SH-SY5Y (cell line): ENCODE measurements around the gene TSLP.

ENCODE experiments used
- GATA2 ChIP-seq: IDR thresholded peaks from 2 replicates; pipeline ENCODE4 v1.6.1; 2011; ENCODE audit warnings: mild to moderate bottlenecking, low read depth, low read length
- GATA3 ChIP-seq: IDR thresholded peaks from 2 replicates; pipeline ENCODE4 v1.6.1; 2011; ENCODE audit warnings: low read depth, mild to moderate bottlenecking, low read length, moderate library complexity

TSLP gene

DNA sequence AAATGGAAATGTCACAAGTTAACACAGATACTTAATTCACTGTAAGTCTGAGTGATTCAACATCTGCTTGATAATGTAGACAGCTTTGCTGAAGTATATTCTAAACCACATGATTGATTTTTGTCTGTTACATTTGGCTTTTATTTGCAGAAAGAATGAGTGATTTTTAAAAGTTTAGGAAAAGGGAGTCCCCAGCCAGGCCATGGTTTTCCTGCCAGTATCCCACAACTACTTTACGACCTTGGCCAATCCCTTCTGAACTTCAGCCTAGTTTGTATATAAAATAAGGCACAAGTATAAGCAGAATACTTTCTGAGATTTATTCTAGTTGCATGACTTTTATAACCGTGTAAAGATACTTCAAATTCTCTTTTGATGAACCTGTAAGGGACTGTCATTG is 47.7 kb downstream of the TSLP start:
- TF ChIP-seq GATA2 = no peak

DNA sequence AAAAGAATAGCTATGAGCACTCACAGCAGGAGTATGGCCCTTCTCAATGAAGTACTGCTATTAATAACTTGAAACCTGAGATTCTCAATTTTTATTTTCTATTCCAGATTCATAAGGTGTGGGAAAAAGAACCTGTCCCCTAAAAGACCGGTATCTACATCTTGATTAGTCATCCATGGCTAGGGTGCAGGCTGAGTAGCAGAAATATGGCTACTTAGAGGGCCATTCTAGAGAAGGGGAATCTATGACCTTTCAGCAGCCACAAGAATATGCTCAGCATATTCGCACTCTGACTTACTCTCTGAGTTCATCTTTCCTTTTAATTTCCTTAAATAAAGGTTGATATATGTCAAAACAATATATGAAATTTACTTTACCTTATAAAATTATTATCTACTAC is 48.3 kb downstream of the TSLP start:
- TF ChIP-seq GATA3 (no peak), GATA2 (no peak)

DNA sequence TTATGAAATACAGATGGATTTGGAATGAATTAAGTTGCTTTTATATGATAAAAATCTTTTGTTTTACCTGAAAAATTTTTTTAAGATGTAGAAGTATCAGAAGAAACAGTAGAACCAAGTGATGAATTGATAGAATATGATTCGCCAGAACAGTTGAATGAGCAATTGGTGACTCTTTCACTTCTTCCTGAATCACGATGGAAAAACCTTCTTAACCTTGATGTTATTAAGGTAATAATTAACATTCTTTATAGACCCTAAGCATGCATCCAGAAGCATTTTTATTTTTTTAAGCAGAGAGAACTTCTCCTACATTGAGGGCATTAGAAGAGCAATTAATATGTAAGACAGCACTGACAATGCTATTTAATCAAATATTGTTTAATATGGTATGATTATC is 49.4 kb downstream of the TSLP start:
- TF ChIP-seq GATA3 (no peak), GATA2 (no peak)

DNA sequence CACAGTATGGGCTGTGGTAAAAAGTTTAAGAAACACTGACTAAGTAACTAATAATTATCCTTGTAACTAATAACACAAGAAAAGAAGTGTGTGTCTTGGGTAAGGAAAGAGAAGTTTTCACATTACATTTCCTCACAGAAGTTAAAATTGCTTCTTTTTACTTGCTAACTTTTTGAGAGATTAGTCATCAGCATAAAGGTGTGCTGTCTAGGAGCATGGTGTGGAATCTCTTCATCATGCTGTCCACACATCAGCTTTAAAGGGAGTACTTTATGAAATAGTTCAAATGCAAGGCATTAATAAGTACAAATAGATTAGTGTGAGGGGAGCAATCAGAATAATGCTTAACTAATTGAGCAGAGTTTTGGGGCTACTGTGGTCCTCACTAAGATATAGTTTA is 50.4 kb downstream of the TSLP start:
- no peak for TF ChIP-seq GATA2
- TF ChIP-seq GATA3 = no peak

DNA sequence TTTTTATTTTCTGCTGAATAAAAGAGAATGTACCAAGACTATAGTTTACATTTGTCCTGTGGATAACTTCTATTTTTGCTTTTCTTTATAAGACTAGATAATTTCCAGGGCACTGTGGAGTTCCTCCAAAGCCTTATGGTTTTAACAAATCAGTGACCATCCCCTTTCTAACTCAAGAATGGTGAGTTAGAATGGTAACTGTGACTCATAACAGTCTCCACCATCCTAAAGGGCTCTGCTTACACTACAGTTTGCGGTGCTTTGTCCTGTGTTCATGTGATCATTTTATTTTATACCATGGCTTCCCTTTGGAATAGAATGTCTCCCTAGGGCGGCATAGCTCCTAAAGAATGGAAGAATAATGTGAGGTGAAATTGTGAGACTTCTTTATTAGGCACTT is 50.9 kb downstream of the TSLP start:
- no peak for TF ChIP-seq GATA2
- TF ChIP-seq GATA3 = no peak

DNA sequence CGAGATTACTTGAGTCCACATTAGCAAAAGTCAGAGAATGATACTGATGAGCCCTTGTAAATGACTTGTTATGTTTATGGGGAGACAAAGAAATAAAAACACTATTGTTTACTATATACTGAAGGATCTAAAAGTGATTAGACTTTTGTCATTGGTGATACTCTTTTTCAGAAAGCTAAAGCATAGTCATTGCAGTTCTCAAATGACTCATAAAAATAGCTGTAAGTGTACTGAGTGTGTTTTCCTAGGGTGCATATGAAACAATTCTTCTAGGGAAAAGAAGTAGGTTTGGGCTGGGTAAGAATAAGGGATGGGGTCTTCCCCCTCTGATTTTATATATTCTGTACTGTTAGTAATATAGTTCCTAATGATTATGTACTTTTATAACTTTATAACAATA is 53.3 kb downstream of the TSLP start:
- TF ChIP-seq GATA3 (no peak), GATA2 (no peak)

DNA sequence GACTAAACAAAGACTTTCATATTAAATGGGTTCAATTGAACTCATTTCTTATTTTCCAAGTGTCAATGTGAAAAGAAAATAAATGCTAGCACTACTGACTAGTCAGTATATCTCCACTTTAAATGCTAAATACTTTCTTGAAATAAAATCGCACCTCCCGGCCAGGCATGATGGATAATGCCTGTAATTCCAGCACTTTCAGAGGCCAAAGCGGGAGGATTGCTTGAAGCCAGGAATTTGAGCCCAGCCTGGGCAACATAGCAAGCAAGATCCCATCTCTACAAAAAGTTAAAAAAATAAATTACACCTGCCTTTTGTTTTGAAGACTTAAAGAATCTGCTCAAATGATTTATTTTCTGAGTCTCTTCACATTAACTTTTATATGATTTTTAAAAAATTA is 55.4 kb downstream of the TSLP start:
- TF ChIP-seq GATA3 (no peak), GATA2 (no peak)
